22Rv1 (cell line): ENCODE data around the gene CAMKK1.

Experiments used
- H3K27ac ChIP-seq: fragments of 450-650 bp; 2 replicates; pipeline ENCODE4 v1.5.1; 2017
- ZFX ChIP-seq: fragments of 450-650 bp; IDR thresholded peaks from 2 replicates; pipeline ENCODE4 v1.6.1; 2017; ENCODE audit warnings: antibody characterized with exemption, borderline replicate concordance
- TF ChIP-seq, protein P1 (sequence below): fragments of 450-650 bp; IDR thresholded peaks from 2 replicates; pipeline ENCODE4 v1.5.1; 2017; ENCODE audit warnings: mild to moderate bottlenecking

CAMKK1 gene

DNA sequence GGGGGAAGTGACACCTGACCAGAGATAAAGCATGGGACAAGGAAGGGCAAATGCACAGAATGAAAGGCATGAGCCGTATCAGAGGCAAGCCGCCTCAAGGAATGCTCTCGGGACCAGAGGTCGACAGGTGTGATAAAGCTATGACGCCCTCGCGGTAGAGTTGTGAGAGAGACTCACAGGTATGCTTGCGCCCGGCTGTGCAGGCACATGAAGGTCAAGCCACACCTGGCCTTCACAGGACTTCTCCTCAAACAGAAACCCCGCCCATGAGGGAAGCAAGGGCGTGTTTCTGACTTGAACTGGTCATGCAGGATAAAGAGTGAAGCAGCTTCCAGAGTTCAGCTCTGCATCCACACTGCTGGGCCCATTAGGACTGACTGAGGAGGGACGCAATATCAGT lies 54.6 kb downstream of the CAMKK1 start:
- H3K27ac ChIP-seq = peak overlapping the region; percentile 42; the same call in 1 of the 2 replicates
- TF ChIP-seq ZFX = no peak
- TF ChIP-seq, protein P1, sequence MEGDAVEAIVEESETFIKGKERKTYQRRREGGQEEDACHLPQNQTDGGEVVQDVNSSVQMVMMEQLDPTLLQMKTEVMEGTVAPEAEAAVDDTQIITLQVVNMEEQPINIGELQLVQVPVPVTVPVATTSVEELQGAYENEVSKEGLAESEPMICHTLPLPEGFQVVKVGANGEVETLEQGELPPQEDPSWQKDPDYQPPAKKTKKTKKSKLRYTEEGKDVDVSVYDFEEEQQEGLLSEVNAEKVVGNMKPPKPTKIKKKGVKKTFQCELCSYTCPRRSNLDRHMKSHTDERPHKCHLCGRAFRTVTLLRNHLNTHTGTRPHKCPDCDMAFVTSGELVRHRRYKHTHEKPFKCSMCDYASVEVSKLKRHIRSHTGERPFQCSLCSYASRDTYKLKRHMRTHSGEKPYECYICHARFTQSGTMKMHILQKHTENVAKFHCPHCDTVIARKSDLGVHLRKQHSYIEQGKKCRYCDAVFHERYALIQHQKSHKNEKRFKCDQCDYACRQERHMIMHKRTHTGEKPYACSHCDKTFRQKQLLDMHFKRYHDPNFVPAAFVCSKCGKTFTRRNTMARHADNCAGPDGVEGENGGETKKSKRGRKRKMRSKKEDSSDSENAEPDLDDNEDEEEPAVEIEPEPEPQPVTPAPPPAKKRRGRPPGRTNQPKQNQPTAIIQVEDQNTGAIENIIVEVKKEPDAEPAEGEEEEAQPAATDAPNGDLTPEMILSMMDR = no peak

DNA sequence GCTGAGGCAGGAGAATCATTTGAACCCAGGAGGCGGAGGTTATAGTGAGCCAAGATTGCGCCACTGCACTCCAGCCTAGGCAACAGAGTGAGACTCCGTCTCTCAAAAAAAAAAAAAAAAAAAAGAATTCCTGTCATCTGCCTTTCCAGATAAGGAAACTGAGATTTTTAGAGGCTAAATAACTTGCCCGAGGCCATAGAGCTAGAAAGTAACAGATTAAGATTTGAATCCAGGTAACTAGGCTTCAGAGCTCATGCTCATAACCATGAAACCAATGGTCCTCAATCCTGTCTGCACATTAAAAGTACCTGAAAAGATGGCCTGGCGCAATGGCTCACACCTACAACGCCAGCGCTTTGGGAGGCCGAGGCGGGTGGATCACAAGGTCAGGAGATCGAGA lies 56.3 kb downstream of the CAMKK1 start:
- TF ChIP-seq, protein P1 = no peak
- TF ChIP-seq ZFX = no peak
- H3K27ac ChIP-seq = no peak overlapping the region

DNA sequence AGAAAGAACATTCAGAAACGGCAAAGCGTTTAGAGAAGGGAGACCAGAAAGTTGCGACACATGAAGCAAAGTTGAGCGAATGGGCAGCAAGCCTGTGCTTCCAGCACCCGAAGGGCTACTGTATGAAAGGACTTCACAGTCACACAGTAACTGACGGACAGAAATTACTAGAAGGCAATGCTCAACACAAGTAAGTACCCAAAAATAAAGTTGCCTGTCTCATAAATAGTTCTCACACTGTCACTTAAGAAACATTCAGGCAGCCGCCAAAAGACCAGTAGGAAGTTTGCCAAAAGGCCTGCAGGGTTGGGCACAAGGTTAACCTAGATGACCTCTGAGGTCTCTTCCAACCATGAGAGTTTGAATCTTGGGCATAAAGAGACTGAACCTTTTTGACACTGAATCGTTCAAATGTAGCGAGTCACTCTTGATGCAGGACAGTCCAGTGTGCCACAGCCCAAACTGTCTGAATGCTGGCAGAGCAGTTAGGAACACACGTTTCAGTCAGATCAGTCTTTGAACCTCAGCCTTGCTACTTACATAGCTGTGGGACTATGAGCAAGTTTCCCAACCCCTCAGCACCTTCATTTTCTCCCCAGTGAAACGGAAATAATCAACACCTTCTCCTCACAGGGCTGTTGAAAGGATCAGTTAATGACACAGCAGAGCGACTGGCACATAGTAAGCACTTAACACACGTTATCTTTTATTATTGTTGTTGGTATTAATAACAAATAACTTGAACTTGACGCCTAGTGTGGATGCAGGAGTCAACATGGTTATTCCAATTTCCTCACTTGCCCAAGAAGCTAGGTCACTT lies 57.2 kb downstream of the CAMKK1 start:
- H3K27ac ChIP-seq = no peak overlapping the region
- no peak for TF ChIP-seq ZFX
- TF ChIP-seq, protein P1 = no peak

DNA sequence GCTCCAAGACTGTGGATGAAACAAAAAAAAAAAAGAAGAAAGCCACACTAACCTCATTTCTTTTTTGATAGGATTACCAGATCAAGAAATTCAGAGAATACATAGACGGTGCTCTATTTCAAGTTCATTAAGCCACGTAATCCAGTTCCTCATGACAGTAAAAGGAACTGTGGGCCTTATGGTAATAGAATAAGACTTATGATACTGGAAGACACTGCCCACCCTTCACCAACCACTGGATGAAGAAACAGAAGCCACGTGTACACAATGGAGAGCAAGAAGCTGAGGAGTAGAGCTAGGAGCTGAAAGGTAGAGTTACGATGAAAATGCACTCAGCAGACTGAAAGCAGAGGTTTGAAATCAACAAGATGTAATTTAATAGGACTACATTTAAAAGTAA lies 58.0 kb downstream of the CAMKK1 start:
- no peak overlapping the region for H3K27ac ChIP-seq
- TF ChIP-seq, protein P1 = no peak

DNA sequence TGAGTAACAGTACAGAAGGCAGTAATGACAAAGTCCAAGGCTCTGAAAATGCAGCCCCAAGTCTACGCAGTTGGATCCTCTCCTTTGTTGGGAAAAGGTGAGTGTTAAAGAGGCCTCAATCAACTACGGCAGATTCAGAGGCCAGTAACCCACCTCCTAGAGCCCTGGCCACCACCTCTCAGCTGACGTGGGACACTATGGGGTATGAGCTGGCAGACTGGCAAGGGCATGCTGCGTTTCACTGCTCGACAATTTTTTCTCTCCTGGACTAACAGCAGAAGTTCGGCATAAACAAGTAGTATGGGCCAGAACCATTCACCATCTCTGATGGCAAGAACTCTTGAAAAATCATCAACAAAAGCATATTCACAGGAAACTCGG lies 64.0 kb downstream of the CAMKK1 start:
- no peak overlapping the region for H3K27ac ChIP-seq
- no peak for TF ChIP-seq ZFX
- TF ChIP-seq, protein P1 = no peak

DNA sequence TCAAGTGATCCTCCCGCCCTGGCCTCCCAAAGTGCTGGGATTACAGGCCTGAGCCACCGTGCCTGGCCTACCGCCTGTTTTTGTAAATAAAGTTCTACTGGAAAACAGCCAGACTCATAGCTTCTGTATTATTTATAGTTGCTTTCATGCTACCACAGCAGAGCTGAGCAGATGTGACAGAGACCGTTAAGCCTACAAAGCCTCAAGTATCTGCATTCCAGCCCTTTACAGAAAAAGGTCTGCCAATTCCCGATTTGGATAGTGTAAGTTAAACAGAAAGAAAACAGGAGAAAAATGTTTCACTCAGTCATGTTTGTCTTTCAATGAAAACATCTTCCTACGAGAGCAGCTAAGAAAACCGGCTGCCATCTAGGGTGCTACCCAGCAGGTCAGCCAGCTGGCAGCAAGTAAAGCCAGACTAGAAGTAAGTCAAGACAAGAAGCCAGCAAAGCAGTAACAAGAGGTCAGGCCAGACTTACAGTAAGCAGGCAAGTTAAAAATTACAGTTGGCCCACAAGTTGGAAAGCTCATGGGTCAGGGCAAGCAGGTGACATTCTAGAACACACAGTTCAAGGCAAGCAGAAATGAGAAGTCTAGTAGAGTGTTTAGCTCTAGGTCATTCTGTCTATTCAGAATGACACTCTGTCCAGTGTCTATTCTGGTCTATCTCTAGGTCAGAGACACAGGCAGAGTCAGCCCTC lies 64.6 kb downstream of the CAMKK1 start:
- TF ChIP-seq, protein P1 = no peak
- TF ChIP-seq ZFX = no peak
- H3K27ac ChIP-seq = no peak overlapping the region

DNA sequence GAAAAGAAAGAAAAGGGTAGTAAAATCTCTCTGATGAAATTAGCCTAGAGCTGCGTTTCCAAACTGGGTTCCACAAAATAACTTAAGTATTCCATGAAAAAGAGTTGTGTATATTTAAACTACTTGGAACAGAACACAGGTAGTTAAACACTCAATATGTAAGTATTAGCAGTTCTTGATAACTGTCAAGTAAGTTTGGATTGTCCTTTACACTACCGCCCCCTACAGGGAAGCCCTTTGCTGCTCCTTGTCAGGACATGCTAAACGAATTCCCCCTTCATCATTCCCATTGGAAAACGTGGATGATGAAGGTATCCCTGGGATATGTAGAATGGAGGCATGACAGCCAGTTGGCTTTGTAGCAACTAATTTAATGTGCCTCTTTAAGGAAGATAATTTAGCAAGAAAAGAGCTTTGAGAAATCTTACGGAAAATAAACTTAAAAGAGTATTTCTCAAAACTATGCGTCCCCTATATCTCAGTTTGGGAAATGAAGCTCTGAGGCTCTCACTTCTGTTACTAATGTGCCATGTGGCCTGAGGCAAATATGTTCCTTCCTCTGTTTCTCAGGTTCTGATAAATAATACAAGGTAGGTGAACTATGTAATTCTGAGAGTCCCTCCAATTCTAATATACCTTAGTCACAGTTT lies 65.6 kb downstream of the CAMKK1 start:
- H3K27ac ChIP-seq = no peak overlapping the region
- no peak for TF ChIP-seq ZFX
- TF ChIP-seq, protein P1 = peak; percentile 85
